H9 (cell line): ENCODE data around the gene DPP10. TPM values are rescaled to one million over a fixed set of nuclear protein-coding genes. Genes with fewer than 3 reads are reported as not detected.

Experiments used
- DNase-seq: peaks from one replicate; pipeline ENCODE4 v3.0.0-alpha.2; 2017
- H2AFZ ChIP-seq: one replicate; pipeline ENCODE4 v1.6.1; 2013; ENCODE audit warnings: mild to moderate bottlenecking, low read length, control low read depth, moderate library complexity
- H2AK5ac ChIP-seq: 2 replicates; pipeline ENCODE4 v1.6.1; 2013; ENCODE audit warnings: low read length, control low read depth, mixed read lengths; ENCODE audit not compliant: insufficient read length
- H2BK120ac ChIP-seq: one replicate; pipeline ENCODE4 v1.6.1; 2013; ENCODE audit warnings: low read depth, mild to moderate bottlenecking, low read length, control low read depth, inconsistent platforms; ENCODE audit not compliant: poor library complexity, severe bottlenecking
- H2BK12ac ChIP-seq: 2 replicates; pipeline ENCODE4 v1.6.1; 2013; ENCODE audit warnings: low read length, control low read depth, mixed read lengths, low read depth; ENCODE audit not compliant: insufficient read length
- H2BK15ac ChIP-seq: 2 replicates; pipeline ENCODE4 v1.6.1; 2013; ENCODE audit warnings: low read depth, low read length, control low read depth
- H2BK20ac ChIP-seq: one replicate; pipeline ENCODE4 v1.6.1; 2013; ENCODE audit warnings: low read depth, mild to moderate bottlenecking, low read length, control low read depth, inconsistent platforms; ENCODE audit not compliant: poor library complexity, severe bottlenecking
- H2BK5ac ChIP-seq: 2 replicates; pipeline ENCODE4 v1.6.1; 2013; ENCODE audit warnings: low read length, control low read depth, mixed read lengths; ENCODE audit not compliant: insufficient read length
- H3K14ac ChIP-seq: 2 replicates; pipeline ENCODE4 v1.6.1; 2013; ENCODE audit warnings: low read length, control low read depth; ENCODE audit not compliant: insufficient read depth
- H3K18ac ChIP-seq: 2 replicates; pipeline ENCODE4 v1.6.1; 2013; ENCODE audit warnings: low read depth, mild to moderate bottlenecking, mixed read lengths, low read length, control low read depth; ENCODE audit not compliant: insufficient read length
- H3K23ac ChIP-seq: 2 replicates; pipeline ENCODE4 v1.6.1; 2013; ENCODE audit warnings: low read length, control low read depth, mixed read lengths, low read depth; ENCODE audit not compliant: insufficient read length
- H3K23me2 ChIP-seq: 2 replicates; pipeline ENCODE4 v1.6.1; 2013; ENCODE audit warnings: low read depth, mild to moderate bottlenecking, mixed read lengths, low read length, control low read depth; ENCODE audit not compliant: insufficient read length, poor library complexity, severe bottlenecking
- H3K27ac ChIP-seq: 2 replicates; pipeline ENCODE4 v1.5.1; 2013; ENCODE audit warnings: low read length, control low read depth, mixed read lengths, low read depth; ENCODE audit not compliant: insufficient read length
- H3K27me3 ChIP-seq: 2 replicates; pipeline ENCODE4 v1.6.1; 2013; ENCODE audit warnings: low read length, control low read depth, inconsistent platforms; ENCODE audit not compliant: insufficient read depth
- H3K4ac ChIP-seq: 2 replicates; pipeline ENCODE4 v1.6.1; 2013; ENCODE audit warnings: low read depth, mild to moderate bottlenecking, control low read depth, inconsistent platforms, low read length, moderate library complexity
- H3K4me1 ChIP-seq: 2 replicates; pipeline ENCODE4 v1.6.1; 2013; ENCODE audit warnings: low read length, control low read depth, inconsistent platforms; ENCODE audit not compliant: insufficient read depth
- H3K4me2 ChIP-seq: 2 replicates; pipeline ENCODE4 v1.6.1; 2013; ENCODE audit warnings: low read length, control low read depth, mixed read lengths; ENCODE audit not compliant: insufficient read length, insufficient read depth
- H3K56ac ChIP-seq: 2 replicates; pipeline ENCODE4 v1.6.1; 2013; ENCODE audit warnings: low read depth, mild to moderate bottlenecking, mixed read lengths, low read length, control low read depth; ENCODE audit not compliant: insufficient read length
- H3K79me1 ChIP-seq: 2 replicates; pipeline ENCODE4 v1.6.1; 2013; ENCODE audit warnings: low read depth, mild to moderate bottlenecking, moderate library complexity, low read length, control low read depth, inconsistent platforms; ENCODE audit not compliant: insufficient read depth, poor library complexity, severe bottlenecking
- H3K79me2 ChIP-seq: 2 replicates; pipeline ENCODE4 v1.6.1; 2013; ENCODE audit warnings: low read length, control low read depth, inconsistent platforms; ENCODE audit not compliant: insufficient read depth
- H3K9ac ChIP-seq: 2 replicates; pipeline ENCODE4 v1.6.1; 2013; ENCODE audit warnings: low read length, control low read depth, mixed read lengths; ENCODE audit not compliant: insufficient read length; ENCODE audit errors: extremely low read depth
- H3K9me3 ChIP-seq: one replicate; pipeline ENCODE4 v1.6.1; 2013; ENCODE audit warnings: low read depth, low read length, inconsistent platforms; ENCODE audit not compliant: control insufficient read depth
- H3T11ph ChIP-seq: one replicate; pipeline ENCODE4 v1.6.1; 2013; ENCODE audit warnings: mild to moderate bottlenecking, low read length, control low read depth, inconsistent platforms
- H4K20me1 ChIP-seq: one replicate; pipeline ENCODE4 v1.6.1; 2013; ENCODE audit not compliant: control insufficient read depth, insufficient read length, insufficient read depth
- H4K5ac ChIP-seq: 2 replicates; pipeline ENCODE4 v1.6.1; 2013; ENCODE audit warnings: low read depth, mild to moderate bottlenecking, mixed read lengths, low read length, control low read depth; ENCODE audit not compliant: insufficient read length
- H4K8ac ChIP-seq: replicated peaks from 2 replicates; pipeline ENCODE4 v1.6.1; 2013; ENCODE audit warnings: low read length, control low read depth, mixed read lengths, low read depth; ENCODE audit not compliant: insufficient read length
- H4K91ac ChIP-seq: 2 replicates; pipeline ENCODE4 v1.6.1; 2013; ENCODE audit warnings: low read depth, mild to moderate bottlenecking, moderate library complexity, mixed read lengths, low read length, control low read depth; ENCODE audit not compliant: insufficient read length
- H3K27ac Mint-ChIP-seq, 3 experiments: 2 replicates in 2 of 3; 3 replicates in 1 of 3; pipeline ENCODE4 v1.8.0; 2020 to 2021; ENCODE audit warnings: mixed read lengths in 3 of 3, mild to moderate bottlenecking in 1 of 3, moderate library complexity in 1 of 3
- H3K27me3 Mint-ChIP-seq: 2 replicates; pipeline ENCODE4 v1.8.0; 2021; ENCODE audit warnings: low read depth, mild to moderate bottlenecking, moderate library complexity, mixed read lengths
- H3K36me3 Mint-ChIP-seq, 3 experiments: 2 replicates in 2 of 3; 3 replicates in 1 of 3; pipeline ENCODE4 v1.8.0; 2020 to 2021; ENCODE audit warnings: low read depth in 3 of 3, mixed read lengths in 3 of 3; ENCODE audit not compliant: insufficient read depth in 1 of 3
- H3K4me1 Mint-ChIP-seq, 2 experiments: 2 replicates each; pipeline ENCODE4 v1.8.0; 2020; ENCODE audit warnings: mixed read lengths in 2 of 2
- H3K4me3 Mint-ChIP-seq, 2 experiments: 2 replicates in 1 of 2; 3 replicates in 1 of 2; pipeline ENCODE4 v1.8.0; 2020 to 2021; ENCODE audit warnings: mild to moderate bottlenecking in 2 of 2, mixed read lengths in 2 of 2, moderate library complexity in 1 of 2
- H3K9me3 Mint-ChIP-seq, 2 experiments: 2 replicates in 1 of 2; 3 replicates in 1 of 2; pipeline ENCODE4 v1.8.0; 2020; ENCODE audit warnings: mild to moderate bottlenecking in 2 of 2, mixed read lengths in 2 of 2, moderate library complexity in 1 of 2
- WGBS: extraction: QIAGEN DNeasy Blood & Tissue Kit; methylation state at CpG from one replicate; pipeline ENCODE4 v1.1.7; 2013; ENCODE audit warnings: missing lambda C conversion rate, low lambda C conversion rate, mixed read lengths; ENCODE audit not compliant: insufficient read length; ENCODE audit errors: extremely low coverage; 5-methylcytosine and 5-hydroxymethylcytosine counted together
- total RNA-seq: library from RNA; stranded (reverse); gene quantifications from 2 replicates; pipeline ENCODE4 v1.2.1, GENCODE V29; 2021
- TF ChIP-seq, protein P1 (sequence below): fragments of 200-600 bp; sonication (generic); conservative IDR thresholded peaks from 3 replicates; pipeline ENCODE4 v1.8.0; 2021; ENCODE audit warnings: antibody characterized with exemption, mild to moderate bottlenecking

The DPP10 gene
- total RNA-seq, 1 experiment from 2014 or later, result 11.3 TPM

DNA sequence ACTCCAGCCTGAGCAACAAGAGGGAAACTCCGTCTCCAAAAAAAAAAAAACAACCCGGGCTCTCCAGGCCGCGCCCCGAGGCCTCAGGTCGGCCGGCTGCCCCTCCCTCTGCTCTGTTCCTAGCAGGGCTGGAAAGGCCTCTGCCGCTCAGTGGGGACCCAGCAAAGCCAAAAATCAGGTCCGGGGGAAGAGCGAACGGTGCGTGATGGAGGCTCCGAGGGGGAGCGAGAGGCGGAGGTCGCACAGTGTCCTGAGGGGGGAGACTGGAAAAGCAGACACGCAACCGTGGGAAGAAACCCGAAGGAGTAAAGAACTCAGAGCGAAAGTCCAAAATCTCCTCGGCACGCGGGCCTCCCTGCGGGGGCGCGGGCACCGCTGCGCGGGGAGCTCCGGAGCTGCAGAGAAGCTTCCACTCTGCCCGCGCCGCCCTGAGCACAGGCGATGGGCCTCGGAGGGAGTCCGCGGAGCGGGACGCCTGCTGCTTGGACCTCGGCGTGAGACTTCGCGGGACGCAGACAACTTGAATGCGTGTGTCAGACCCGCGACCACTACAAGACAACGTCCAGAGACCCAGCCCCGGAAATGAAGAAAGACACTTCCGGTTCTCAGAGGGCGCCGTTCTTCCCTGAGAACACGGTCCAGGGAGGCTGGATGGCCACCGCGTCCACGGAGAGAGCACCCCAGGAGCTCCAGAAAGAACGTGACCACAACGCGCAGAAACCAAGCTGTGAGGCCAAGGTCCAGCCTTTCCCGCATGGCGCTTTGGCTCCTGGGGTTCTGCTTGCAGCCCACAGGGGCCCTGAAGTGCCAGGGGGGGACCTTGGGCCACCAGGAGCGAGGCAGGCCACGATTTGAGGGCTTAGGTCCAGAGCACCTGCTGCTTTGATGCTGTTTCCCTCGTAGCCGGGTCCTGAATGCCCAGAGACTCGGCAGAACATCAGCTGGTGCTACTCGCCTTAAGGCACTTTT lies 219.8 kb downstream of the DPP10 start:
- Histone ChIP-seq H2BK5ac (no peak overlapping the region), H4K20me1 (no peaks in the 10 kb centered on the region), H3K4me1 (no peaks in the 10 kb centered on the region), H4K5ac (no peak overlapping the region), H2AFZ (no peak overlapping the region), H2AK5ac (no peak overlapping the region), H3K23ac (no peak overlapping the region), H2BK15ac (no peak overlapping the region), H4K8ac (no peak overlapping the region), H3K9ac (no peak overlapping the region), H3K27me3 (no peaks in the 10 kb centered on the region), H4K91ac (no peak overlapping the region), H3K56ac (no peak overlapping the region), H3K79me1 (no peaks in the 10 kb centered on the region), H3K9me3 (no peaks in the 10 kb centered on the region), H3K4me2 (no peak overlapping the region), H3K79me2 (no peaks in the 10 kb centered on the region), H3T11ph (no peak overlapping the region), H3K27ac (no peak overlapping the region), H2BK20ac (no peak overlapping the region), H2BK120ac (no peak overlapping the region), H3K14ac (peak overlapping the region; percentile 37; the same call in 1 of the 2 replicates), H3K23me2 (no peaks in the 10 kb centered on the region), H2BK12ac (no peak overlapping the region), H3K4ac (no peak overlapping the region), H3K18ac (no peak overlapping the region)
- peak overlapping the region in 1 of 3 experiments; percentile 92; a peak in 3 of 7 replicates for H3K27ac Mint-ChIP-seq
- no CpG with 5 or more reads among the region's 67 CpGs for WGBS
- TF ChIP-seq, protein P1, sequence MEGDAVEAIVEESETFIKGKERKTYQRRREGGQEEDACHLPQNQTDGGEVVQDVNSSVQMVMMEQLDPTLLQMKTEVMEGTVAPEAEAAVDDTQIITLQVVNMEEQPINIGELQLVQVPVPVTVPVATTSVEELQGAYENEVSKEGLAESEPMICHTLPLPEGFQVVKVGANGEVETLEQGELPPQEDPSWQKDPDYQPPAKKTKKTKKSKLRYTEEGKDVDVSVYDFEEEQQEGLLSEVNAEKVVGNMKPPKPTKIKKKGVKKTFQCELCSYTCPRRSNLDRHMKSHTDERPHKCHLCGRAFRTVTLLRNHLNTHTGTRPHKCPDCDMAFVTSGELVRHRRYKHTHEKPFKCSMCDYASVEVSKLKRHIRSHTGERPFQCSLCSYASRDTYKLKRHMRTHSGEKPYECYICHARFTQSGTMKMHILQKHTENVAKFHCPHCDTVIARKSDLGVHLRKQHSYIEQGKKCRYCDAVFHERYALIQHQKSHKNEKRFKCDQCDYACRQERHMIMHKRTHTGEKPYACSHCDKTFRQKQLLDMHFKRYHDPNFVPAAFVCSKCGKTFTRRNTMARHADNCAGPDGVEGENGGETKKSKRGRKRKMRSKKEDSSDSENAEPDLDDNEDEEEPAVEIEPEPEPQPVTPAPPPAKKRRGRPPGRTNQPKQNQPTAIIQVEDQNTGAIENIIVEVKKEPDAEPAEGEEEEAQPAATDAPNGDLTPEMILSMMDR, result no peak
- peaks cover 10% of the 10 kb centered on the region for H3K27me3 Mint-ChIP-seq
- no peaks in the 10 kb centered on the region for H3K9me3 Mint-ChIP-seq
- DNase-seq, result peak; percentile 60
- peaks cover 4 to 10% of the 10 kb centered on the region in 2 experiments for H3K4me1 Mint-ChIP-seq
- H3K4me3 Mint-ChIP-seq, result peak overlapping the region; percentile 73 to 80
- no peaks in the 10 kb centered on the region; a peak in 1 of 7 replicates for H3K36me3 Mint-ChIP-seq
